Subcutaneous adipose tissue (tissue), 4 donors: ENCODE results near the gene ATP8B1. TPM values are rescaled to one million over a fixed set of nuclear protein-coding genes. Genes with fewer than 3 reads are reported as not detected.

Experiments
- CTCF ChIP-seq: fragments of 450-650 bp; IDR thresholded peaks from one replicate; pipeline ENCODE4 v1.5.1; 2016; ENCODE audit warnings: low read depth, mild to moderate bottlenecking, control low read depth, antibody characterized with exemption, moderate library complexity
- total RNA-seq, 4 donors: library from RNA; depleted of rRNA; stranded (reverse); fragments of >200 nt; gene quantifications; one replicate each; pipeline ENCODE4 v1.1.0, GENCODE V29; 2016

ATP8B1 gene
- total RNA-seq, 4 donors from 2014 or later = 7.5 to 14.3 (median 9.2) TPM

- TF ChIP-seq CTCF = no peak
Observed at GRCh38 chr18:57644540-57644939, 158.6 kb downstream of the ATP8B1 start.

DNA sequence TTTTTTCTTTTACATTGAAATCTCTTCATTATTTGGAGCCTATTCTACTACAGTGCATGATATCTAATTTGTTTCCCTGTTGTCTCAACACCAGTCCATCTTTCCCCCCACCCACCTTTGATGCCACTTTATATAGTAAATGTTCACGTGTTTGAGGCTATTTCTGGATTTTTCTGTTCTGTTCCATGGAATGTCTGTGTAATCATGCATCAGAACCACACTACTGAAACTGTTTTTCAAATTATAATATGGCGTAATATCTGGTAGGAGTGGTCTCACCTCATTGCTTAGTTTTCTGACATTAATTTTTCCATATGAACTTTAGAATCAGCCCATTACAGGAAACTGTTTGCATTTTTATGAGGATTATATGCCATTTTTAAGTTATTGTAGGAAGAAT lies 162.4 kb downstream of the ATP8B1 start:
- no peak for TF ChIP-seq CTCF

GRCh38 chr18:57640236-57640635 lies 162.9 kb downstream of the ATP8B1 start:
- TF ChIP-seq CTCF = no peak

GRCh38 chr18:57635003-57635822 lies 167.9 kb downstream of the ATP8B1 start:
- TF ChIP-seq CTCF = no peak

DNA sequence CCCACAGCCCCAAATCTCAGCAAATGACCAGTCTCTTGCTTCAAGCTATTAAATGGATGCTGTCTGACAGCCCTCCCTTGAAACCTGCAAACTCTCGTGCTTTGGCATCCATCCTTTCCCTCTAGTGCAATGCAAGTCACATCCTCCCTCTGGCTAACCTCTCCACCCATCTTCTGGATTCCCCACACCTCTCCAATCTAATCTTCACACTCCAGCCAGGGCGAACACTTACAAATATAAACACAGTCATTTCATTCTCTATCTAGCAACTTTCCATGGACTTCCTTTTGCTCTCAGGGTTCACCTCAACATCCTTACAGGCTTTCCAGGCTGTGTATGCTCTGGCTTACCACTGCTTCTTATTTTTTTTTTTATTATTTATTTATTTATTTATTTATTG lies 171.4 kb downstream of the ATP8B1 start:
- TF ChIP-seq CTCF = no peak

DNA sequence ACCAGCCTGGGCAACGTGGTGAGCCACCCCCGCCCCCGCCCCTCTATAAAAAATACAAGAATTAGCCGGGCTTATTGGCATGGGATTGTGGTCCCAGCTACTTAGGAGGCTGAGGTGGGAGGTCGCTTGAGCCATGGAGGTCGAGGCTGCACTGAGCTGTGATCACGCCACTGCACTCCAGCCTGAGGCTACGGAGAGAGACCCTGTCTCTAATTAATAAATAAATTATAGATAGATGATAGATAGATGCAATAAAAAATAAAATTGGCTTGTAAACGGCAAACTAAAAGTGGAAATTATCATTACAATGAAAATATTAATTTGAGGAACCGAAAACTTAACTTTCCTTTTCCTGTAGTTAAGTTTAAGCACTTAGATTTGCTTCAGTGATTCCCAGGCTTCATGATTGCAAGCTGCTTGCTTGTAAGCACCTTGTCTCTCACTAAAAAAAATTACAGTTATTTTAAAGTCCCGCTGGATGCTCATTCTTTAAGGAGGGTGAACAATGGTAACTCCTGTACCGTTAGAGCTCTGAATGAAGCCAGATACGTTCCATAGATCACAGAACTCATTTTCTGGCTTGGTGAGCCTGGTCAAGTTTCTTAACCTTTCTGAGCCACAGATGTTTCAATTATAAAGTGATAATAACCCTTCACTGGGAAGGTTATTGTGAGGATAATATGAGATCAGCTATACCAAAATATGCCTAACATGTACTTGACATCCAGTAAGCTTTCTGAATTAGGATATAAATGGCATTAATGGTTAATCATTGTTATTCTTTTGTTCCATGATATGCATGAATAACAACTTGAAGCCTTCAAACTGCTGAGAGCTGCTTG lies 172.1 kb downstream of the ATP8B1 start:
- TF ChIP-seq CTCF = no peak

GRCh38 chr18:57630002-57630753 lies 172.9 kb downstream of the ATP8B1 start:
- no peak for TF ChIP-seq CTCF
